IgD-negative memory B cell (primary cell): ENCODE results near the gene RNF111. TPM values are rescaled to one million over a fixed set of nuclear protein-coding genes. Genes with fewer than 3 reads are reported as not detected.
A peak's percentile ranks its signal among the peaks of the same experiment; 100 is the strongest.

Experiments used
- H3K27ac Mint-ChIP-seq, 3 donors: one replicate each; pipeline ENCODE4 v1.8.0; 2020 to 2022; ENCODE audit warnings: mild to moderate bottlenecking in 3 of 3, mixed read lengths in 3 of 3, moderate library complexity in 1 of 3
- H3K27me3 Mint-ChIP-seq: one replicate; pipeline ENCODE4 v1.8.0; 2021; ENCODE audit warnings: mixed read lengths
- H3K36me3 Mint-ChIP-seq: one replicate; pipeline ENCODE4 v1.8.0; 2020; ENCODE audit warnings: mild to moderate bottlenecking, mixed read lengths
- H3K4me1 Mint-ChIP-seq, 3 donors: one replicate each; pipeline ENCODE4 v1.8.0; 2020 to 2022; ENCODE audit warnings: mixed read lengths in 3 of 3, mild to moderate bottlenecking in 1 of 3
- H3K4me3 Mint-ChIP-seq, 4 donors: one replicate each; pipeline ENCODE4 v1.8.0; 2020 to 2022; ENCODE audit warnings: mild to moderate bottlenecking in 4 of 4, mixed read lengths in 4 of 4, moderate library complexity in 3 of 4
- H3K9me3 Mint-ChIP-seq, 3 donors: one replicate each; pipeline ENCODE4 v1.8.0; 2020 to 2021; ENCODE audit warnings: mixed read lengths in 3 of 3, mild to moderate bottlenecking in 1 of 3
- polyA plus RNA-seq: library from polyadenylated mRNA; unstranded; fragments of 300-500 nt; fragmentation: Illumina TruSeq; gene quantifications from one replicate; pipeline ENCODE4 v1.2.3, GENCODE V29; 2021

Gene RNF111
- polyA plus RNA-seq, 1 donor from 2014 or later = 25.3 TPM

GRCh38 chr15:59014068-59014467 lies 26.6 kb downstream of the RNF111 start:
- Mint-ChIP-seq H3K4me1 (peaks cover 13 to 25% (median 23%) of the 10 kb centered on the region in 3 donors), H3K27ac (peak overlapping the region in 1 of 3 donors; percentile 11)

DNA sequence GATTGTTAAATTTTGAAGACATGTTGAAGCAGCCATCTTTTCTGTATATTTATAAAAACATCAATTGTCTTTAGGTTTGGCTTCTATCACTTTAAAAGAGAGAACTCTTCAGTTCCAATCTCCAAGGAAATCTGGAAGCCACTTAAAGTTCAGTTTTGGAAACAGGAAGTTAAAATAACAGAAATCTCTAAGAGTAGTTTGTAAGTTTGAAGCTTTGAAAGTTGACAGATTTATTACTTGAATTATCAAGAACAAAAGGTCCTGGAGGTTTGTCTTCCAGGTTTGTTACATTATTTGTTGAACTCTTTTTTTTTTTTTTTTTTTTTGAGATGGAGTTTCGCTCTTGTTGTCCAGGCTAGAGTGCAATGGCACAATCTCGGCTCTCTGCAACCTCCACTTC lies 30.0 kb downstream of the RNF111 start:
- no peaks in the 10 kb centered on the region for H3K9me3 Mint-ChIP-seq
- H3K4me1 Mint-ChIP-seq = peaks cover 5 to 26% (median 23%) of the 10 kb centered on the region in 3 donors
- no peak overlapping the region for H3K4me3 Mint-ChIP-seq
- no peaks in the 10 kb centered on the region for H3K36me3 Mint-ChIP-seq
- no peak overlapping the region for H3K27ac Mint-ChIP-seq
- H3K27me3 Mint-ChIP-seq = no peaks in the 10 kb centered on the region

More at GRCh38 chr15:59014068-59014467, 26.6 kb downstream of the RNF111 start:
- H3K4me3 Mint-ChIP-seq = no peak overlapping the region
- H3K27me3 Mint-ChIP-seq = no peaks in the 10 kb centered on the region
- H3K9me3 Mint-ChIP-seq = no peaks in the 10 kb centered on the region
- H3K36me3 Mint-ChIP-seq = peaks cover 2% of the 10 kb centered on the region

DNA sequence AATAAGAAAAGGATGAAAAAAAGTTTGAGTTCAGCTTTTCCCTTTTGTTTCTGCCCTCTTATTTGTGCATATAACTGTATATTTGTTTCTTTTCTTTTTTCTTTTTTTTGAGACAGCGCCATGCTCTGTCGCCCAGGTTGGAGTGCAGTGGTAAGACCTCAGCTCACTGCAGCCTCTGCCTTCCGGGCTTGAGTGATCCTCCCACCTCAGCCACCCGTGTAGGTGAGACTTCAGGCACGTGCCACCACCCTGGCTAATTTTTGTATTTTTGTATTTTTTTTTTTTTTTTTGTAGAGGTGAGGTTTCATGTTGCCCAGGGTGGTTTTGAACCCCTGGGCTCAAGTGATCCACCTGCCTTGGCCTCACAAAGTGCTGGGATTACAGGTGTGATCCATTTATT lies 31.4 kb downstream of the RNF111 start:
- Mint-ChIP-seq H3K27ac (no peak overlapping the region), H3K9me3 (no peaks in the 10 kb centered on the region), H3K4me3 (no peak overlapping the region), H3K36me3 (peaks cover 4% of the 10 kb centered on the region), H3K4me1 (peaks cover 7 to 23% (median 20%) of the 10 kb centered on the region in 3 donors), H3K27me3 (no peaks in the 10 kb centered on the region)

DNA sequence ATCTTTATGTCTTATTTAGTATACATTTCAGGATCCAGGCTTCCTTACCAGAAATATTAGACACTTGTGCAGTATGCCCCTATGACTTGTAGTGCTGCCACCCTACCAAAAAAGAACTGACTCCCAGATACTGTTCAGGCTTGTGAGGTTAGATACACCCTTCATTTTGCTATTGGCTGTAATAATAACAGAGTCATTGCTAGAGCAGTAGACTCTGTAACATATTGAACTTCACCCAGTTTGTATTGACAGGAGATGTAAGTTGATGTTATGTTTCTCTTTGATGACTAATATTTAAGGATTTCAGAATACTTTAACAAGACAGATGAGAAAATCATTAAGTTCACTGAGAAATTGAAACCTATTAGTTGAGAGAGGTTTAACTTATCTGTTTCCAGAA lies 32.9 kb downstream of the RNF111 start:
- Mint-ChIP-seq H3K36me3 (peaks cover 9% of the 10 kb centered on the region), H3K27ac (peak overlapping the region in 1 of 3 donors; percentile 59), H3K27me3 (no peaks in the 10 kb centered on the region), H3K4me1 (peaks cover 10 to 29% (median 20%) of the 10 kb centered on the region in 3 donors), H3K4me3 (no peak overlapping the region), H3K9me3 (no peaks in the 10 kb centered on the region)

GRCh38 chr15:59022188-59022587 lies 34.7 kb downstream of the RNF111 start:
- H3K4me1 Mint-ChIP-seq = peaks cover 10 to 28% (median 17%) of the 10 kb centered on the region in 3 donors
- no peaks in the 10 kb centered on the region for H3K27me3 Mint-ChIP-seq
- no peaks in the 10 kb centered on the region for H3K9me3 Mint-ChIP-seq
- no peak overlapping the region for H3K27ac Mint-ChIP-seq
- H3K4me3 Mint-ChIP-seq = no peak overlapping the region
- H3K36me3 Mint-ChIP-seq = peaks cover 9% of the 10 kb centered on the region

- Mint-ChIP-seq H3K4me3 (no peak overlapping the region), H3K27me3 (no peaks in the 10 kb centered on the region), H3K27ac (no peak overlapping the region), H3K4me1 (peaks cover 20 to 34% (median 21%) of the 10 kb centered on the region in 3 donors), H3K36me3 (peaks cover 12% of the 10 kb centered on the region), H3K9me3 (no peaks in the 10 kb centered on the region)
Measured at GRCh38 chr15:59026207-59026606, 38.7 kb downstream of the RNF111 start.

GRCh38 chr15:59028387-59028955 lies 41.0 kb downstream of the RNF111 start:
- Mint-ChIP-seq H3K36me3 (peaks cover 16% of the 10 kb centered on the region), H3K27me3 (no peaks in the 10 kb centered on the region), H3K27ac (no peak overlapping the region), H3K9me3 (no peaks in the 10 kb centered on the region), H3K4me1 (peaks cover 22 to 36% (median 29%) of the 10 kb centered on the region in 3 donors), H3K4me3 (no peak overlapping the region)

DNA sequence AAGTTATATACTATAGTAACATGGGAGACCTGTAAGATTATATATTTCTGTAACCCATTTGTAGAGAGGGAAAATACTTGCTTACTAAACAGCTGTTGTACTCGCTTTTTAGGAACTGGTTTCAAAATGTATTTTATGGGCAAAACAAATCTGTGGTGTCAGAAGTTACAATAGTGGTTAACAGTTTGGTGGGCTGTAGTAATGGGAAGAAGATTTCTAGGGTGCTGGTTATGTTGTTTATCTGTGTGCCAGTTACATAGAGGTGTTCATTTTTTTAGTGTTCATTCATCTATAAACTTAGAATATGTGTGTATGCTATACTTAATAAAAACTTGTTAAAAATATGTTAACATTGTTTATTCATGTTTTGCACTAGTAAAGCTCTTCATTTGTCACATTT lies 42.1 kb downstream of the RNF111 start:
- Mint-ChIP-seq H3K36me3 (peaks cover 16% of the 10 kb centered on the region), H3K9me3 (peaks cover 0 to under 1% (median 0%) of the 10 kb centered on the region in 3 donors), H3K27me3 (no peaks in the 10 kb centered on the region), H3K4me3 (no peak overlapping the region), H3K27ac (no peak overlapping the region), H3K4me1 (peaks cover 22 to 32% (median 28%) of the 10 kb centered on the region in 3 donors)

DNA sequence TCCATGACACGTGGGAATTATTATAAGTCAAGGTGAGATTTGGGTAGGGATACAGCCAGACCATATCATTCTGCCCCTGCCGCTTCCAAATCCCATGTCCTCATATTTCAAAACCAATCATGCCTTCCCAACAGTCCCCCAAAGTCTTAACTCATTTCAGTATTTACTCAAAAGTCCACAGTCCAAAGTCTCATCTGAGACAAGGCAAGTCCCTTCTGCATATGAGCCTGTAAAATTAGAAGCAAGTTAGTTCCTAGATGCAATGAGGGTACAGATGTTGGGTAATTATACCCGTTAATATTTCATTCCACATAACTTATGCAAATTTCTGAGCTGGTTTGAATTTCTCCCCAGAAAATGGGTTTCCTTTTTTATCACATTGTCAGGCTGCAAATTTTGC lies 47.7 kb downstream of the RNF111 start:
- Mint-ChIP-seq H3K9me3 (peaks cover 0 to 13% (median 5%) of the 10 kb centered on the region in 3 donors), H3K4me3 (peak overlapping the region in 2 of 4 donors; percentile 73 to 84), H3K27me3 (no peaks in the 10 kb centered on the region), H3K27ac (no peak overlapping the region), H3K4me1 (peaks cover 23 to 31% (median 26%) of the 10 kb centered on the region in 3 donors), H3K36me3 (peaks cover 36% of the 10 kb centered on the region)

- Mint-ChIP-seq H3K36me3 (peaks cover 26% of the 10 kb centered on the region), H3K4me3 (peak overlapping the region in 1 of 4 donors; percentile 45), H3K9me3 (peaks cover 0 to 13% (median 5%) of the 10 kb centered on the region in 3 donors), H3K27me3 (no peaks in the 10 kb centered on the region), H3K4me1 (peaks cover 20 to 34% (median 31%) of the 10 kb centered on the region in 3 donors), H3K27ac (peak overlapping the region in 2 of 3 donors; percentile 50 to 64)
Measured at GRCh38 chr15:59039225-59039624, 51.8 kb downstream of the RNF111 start.

DNA sequence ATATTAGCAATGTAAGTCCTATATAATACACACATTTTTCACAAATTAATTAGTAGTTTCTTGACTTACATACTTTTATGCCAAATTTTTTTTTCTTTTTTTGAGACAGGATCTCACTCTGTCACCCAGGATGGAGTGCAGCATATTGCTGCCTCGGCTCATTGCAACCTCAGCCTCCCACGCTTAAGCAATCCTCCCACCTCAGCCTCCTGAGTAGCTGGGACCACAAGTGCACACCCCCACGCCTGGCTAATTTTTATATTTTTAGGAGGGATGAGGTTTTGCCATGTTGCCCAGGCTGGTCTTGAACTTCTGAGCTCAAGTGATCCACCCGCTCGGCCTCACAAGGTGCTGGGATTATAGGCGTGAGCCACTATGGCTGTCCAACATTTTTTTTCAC lies 54.6 kb downstream of the RNF111 start:
- Mint-ChIP-seq H3K27me3 (no peaks in the 10 kb centered on the region), H3K36me3 (peaks cover 9% of the 10 kb centered on the region), H3K27ac (no peak overlapping the region), H3K4me1 (peaks cover 20 to 25% (median 24%) of the 10 kb centered on the region in 3 donors), H3K4me3 (no peak overlapping the region), H3K9me3 (peaks cover 0 to 2% (median 0%) of the 10 kb centered on the region in 3 donors)

DNA sequence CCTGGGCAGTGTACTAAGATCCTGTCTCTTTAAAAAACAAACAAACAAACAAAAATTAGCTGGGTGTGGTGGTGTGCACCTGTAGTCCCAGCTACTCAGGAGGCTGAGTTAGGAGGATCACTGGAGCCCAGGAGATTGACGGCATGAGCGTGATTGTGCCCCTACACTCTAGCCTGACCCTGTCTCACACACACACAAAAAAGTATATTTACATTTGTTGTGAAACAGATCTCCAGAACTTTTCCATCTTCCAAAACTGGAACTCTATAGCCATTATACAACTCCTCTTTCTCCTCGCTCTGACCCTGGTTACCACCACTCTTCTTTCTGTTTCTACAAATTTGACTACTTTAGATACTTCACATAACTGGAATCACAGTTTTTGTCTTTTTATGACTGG lies 61.4 kb downstream of the RNF111 start:
- peaks cover 8% of the 10 kb centered on the region for H3K36me3 Mint-ChIP-seq
- H3K9me3 Mint-ChIP-seq = peaks cover 0 to 2% (median 0%) of the 10 kb centered on the region in 3 donors
- H3K27me3 Mint-ChIP-seq = no peaks in the 10 kb centered on the region
- H3K4me3 Mint-ChIP-seq = peak overlapping the region in 1 of 4 donors; percentile 56
- H3K4me1 Mint-ChIP-seq = peaks cover 11 to 30% (median 18%) of the 10 kb centered on the region in 3 donors
- no peak overlapping the region for H3K27ac Mint-ChIP-seq

GRCh38 chr15:59051873-59052861 lies 64.7 kb downstream of the RNF111 start:
- peaks cover 14 to 39% (median 19%) of the 10 kb centered on the region in 3 donors for H3K4me1 Mint-ChIP-seq
- H3K27me3 Mint-ChIP-seq = no peaks in the 10 kb centered on the region
- peaks cover 0 to 2% (median 0%) of the 10 kb centered on the region in 3 donors for H3K9me3 Mint-ChIP-seq
- H3K27ac Mint-ChIP-seq = peak overlapping the region; percentile 17 to 57 (median 53)
- H3K4me3 Mint-ChIP-seq = peak overlapping the region; percentile 46 to 92 (median 70)
- peaks cover 11% of the 10 kb centered on the region for H3K36me3 Mint-ChIP-seq

DNA sequence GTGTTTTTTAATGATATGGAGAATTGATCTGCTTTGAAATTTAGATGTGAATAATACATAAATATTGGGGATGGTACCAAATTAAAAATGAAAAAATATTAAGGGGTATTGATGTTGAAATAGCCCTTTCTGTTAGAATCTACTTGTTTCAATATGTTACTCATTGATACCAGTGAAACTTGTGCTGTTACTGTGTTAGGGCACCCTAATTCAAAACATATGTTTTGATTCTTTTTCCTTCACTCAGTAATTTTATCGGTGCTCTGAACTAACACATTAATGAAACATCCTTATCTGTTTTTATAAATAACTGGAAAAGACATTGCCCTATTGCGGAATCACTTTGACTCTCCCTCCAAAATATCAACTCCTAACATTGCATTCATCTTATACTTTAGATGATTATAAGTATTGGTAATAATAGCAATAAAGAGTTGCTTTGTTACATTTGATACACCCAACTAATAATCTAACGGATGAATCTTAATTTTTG lies 65.5 kb downstream of the RNF111 start:
- Mint-ChIP-seq H3K4me1 (peaks cover 15 to 41% (median 21%) of the 10 kb centered on the region in 3 donors), H3K27ac (no peak overlapping the region), H3K9me3 (peaks cover 0 to 2% (median 0%) of the 10 kb centered on the region in 3 donors), H3K4me3 (peak overlapping the region in 1 of 4 donors; percentile 58), H3K27me3 (no peaks in the 10 kb centered on the region), H3K36me3 (peaks cover 11% of the 10 kb centered on the region)

- Mint-ChIP-seq H3K9me3 (peaks cover 0 to under 1% (median 0%) of the 10 kb centered on the region in 3 donors), H3K36me3 (peaks cover 10% of the 10 kb centered on the region), H3K4me3 (peak overlapping the region in 1 of 4 donors; percentile 28), H3K27me3 (no peaks in the 10 kb centered on the region), H3K27ac (no peak overlapping the region), H3K4me1 (peaks cover 17 to 39% (median 21%) of the 10 kb centered on the region in 3 donors)
Measured at GRCh38 chr15:59053482-59053881, 66.0 kb downstream of the RNF111 start.
